Measurements from ENCODE around the gene IL10. TPM values are rescaled to one million over a fixed set of nuclear protein-coding genes. Genes with fewer than 3 reads are reported as not detected.

IL10 gene
- total and polyA plus RNA-seq, 7 experiments from 2014 or later = 0.19 to 2.7 (median 0.69) TPM; not detected in 3

- DNase-seq (no peak), ATAC-seq (no peak)
- Mint-ChIP-seq H3K4me3 (no peak overlapping the region), H3K9me3 (no peaks in the 10 kb centered on the region), H3K27me3 (peaks cover 0 to 40% (median 0%) of the 10 kb centered on the region in 5 donors), H3K36me3 (no peaks in the 10 kb centered on the region), H3K4me1 (peaks cover 5 to 35% (median 23%) of the 10 kb centered on the region in 7 donors), H3K27ac (no peak overlapping the region)
- H3K27ac ChIP-seq (ENCODE audit: low read depth, low read length) = no peak overlapping the region
- intact Hi-C loops (cut with micrococcal nuclease) = no loop called here
- no peak overlapping the region for H3K4me3 ChIP-seq (ENCODE audit: low read length)
- H3K36me3 ChIP-seq (ENCODE audit: control insufficient read depth in 2 of 3, insufficient read depth in 3 of 3, low read length in 3 of 3) = no peaks in the 10 kb centered on the region
- H3K27me3 ChIP-seq (ENCODE audit: control insufficient read depth in 2 of 2, insufficient read depth in 2 of 2, low read length in 2 of 2) = no peaks in the 10 kb centered on the region
- peaks cover 13% of the 10 kb centered on the region in 2 donors for H3K4me1 ChIP-seq (ENCODE audit: control insufficient read depth in 2 of 2, insufficient read depth in 2 of 2, low read length in 2 of 2)
- no peaks in the 10 kb centered on the region for H3K9me3 ChIP-seq (ENCODE audit: control insufficient read depth in 2 of 3, low read length in 3 of 3)
- POLR2A ChIA-PET = interaction anchor here (1.2 kb wide), 1 partner anchor 14 kb away, joined by 4 read pairs; no protein-coding TSS in a partner anchor
- CTCF ChIA-PET = interaction anchor here (1.1 kb wide), 1 partner anchor 19 kb away, joined by 3 read pairs; no protein-coding TSS in a partner anchor
Observed at GRCh38 chr1:206778031-206778430, 5.7 kb upstream of the IL10 start.

- H3K4me3 ChIP-seq (ENCODE audit: low read length) = no peak overlapping the region
- Mint-ChIP-seq H3K4me1 (peaks cover 20 to 38% (median 32%) of the 10 kb centered on the region in 7 donors), H3K9me3 (no peaks in the 10 kb centered on the region), H3K27me3 (peaks cover 0 to 54% (median 0%) of the 10 kb centered on the region in 5 donors), H3K27ac (no peak overlapping the region), H3K36me3 (no peaks in the 10 kb centered on the region), H3K4me3 (no peak overlapping the region)
- ChIA-PET CTCF (interaction anchor here (1.1 kb wide), 1 partner anchor 42 kb away, joined by 3 read pairs; no protein-coding TSS in a partner anchor), POLR2A (interaction anchor here (0.8 to 1.2 kb wide), 2 partner anchors 8 to 16 kb away, joined by 3 to 4 read pairs; no protein-coding TSS in a partner anchor)
- no peaks in the 10 kb centered on the region for H3K27me3 ChIP-seq (ENCODE audit: control insufficient read depth in 2 of 2, insufficient read depth in 2 of 2, low read length in 2 of 2)
- intact Hi-C loops (cut with micrococcal nuclease) = no loop called here
- DNase-seq = no peak
- H3K36me3 ChIP-seq (ENCODE audit: control insufficient read depth in 2 of 3, insufficient read depth in 3 of 3, low read length in 3 of 3) = no peaks in the 10 kb centered on the region
- peaks cover 20 to 22% of the 10 kb centered on the region in 2 donors for H3K4me1 ChIP-seq (ENCODE audit: control insufficient read depth in 2 of 2, insufficient read depth in 2 of 2, low read length in 2 of 2)
- H3K27ac ChIP-seq (ENCODE audit: low read depth, low read length) = no peak overlapping the region
- no peak for ATAC-seq
- H3K9me3 ChIP-seq (ENCODE audit: control insufficient read depth in 2 of 3, low read length in 3 of 3) = no peaks in the 10 kb centered on the region
Observed at GRCh38 chr1:206776229-206776628, 3.9 kb upstream of the IL10 start.

GRCh38 chr1:206774093-206774492 is 1.8 kb upstream of the IL10 start:
- Mint-ChIP-seq H3K27me3 (peaks cover 0 to 65% (median 0%) of the 10 kb centered on the region in 5 donors), H3K27ac (peak overlapping the region in 3 of 9 donors; percentile 21 to 41 (median 24)), H3K4me1 (peaks cover 42 to 59% (median 50%) of the 10 kb centered on the region in 7 donors), H3K9me3 (no peaks in the 10 kb centered on the region), H3K36me3 (no peaks in the 10 kb centered on the region), H3K4me3 (no peak overlapping the region)
- H3K4me3 ChIP-seq (ENCODE audit: low read length) = no peak overlapping the region
- H3K27me3 ChIP-seq (ENCODE audit: control insufficient read depth in 2 of 2, insufficient read depth in 2 of 2, low read length in 2 of 2) = no peaks in the 10 kb centered on the region
- POLR2A ChIA-PET = interaction anchor here (0.5 to 11.7 kb wide), 4 partner anchors 10 to 52 kb away, joined by 3 to 103 read pairs (median 40); no protein-coding TSS in a partner anchor
- intact Hi-C loops (cut with micrococcal nuclease) = no loop called here
- ATAC-seq (no peak), DNase-seq (no peak)
- peaks cover 41 to 43% of the 10 kb centered on the region in 2 donors for H3K4me1 ChIP-seq (ENCODE audit: control insufficient read depth in 2 of 2, insufficient read depth in 2 of 2, low read length in 2 of 2)
- H3K27ac ChIP-seq (ENCODE audit: low read depth, low read length) = no peak overlapping the region
- CTCF ChIA-PET = interaction anchor here (1.6 kb wide), 2 partner anchors 12 to 160 kb away, joined by 3 read pairs; no protein-coding TSS in a partner anchor
- no peaks in the 10 kb centered on the region for H3K9me3 ChIP-seq (ENCODE audit: control insufficient read depth in 2 of 3, low read length in 3 of 3)
- no peaks in the 10 kb centered on the region for H3K36me3 ChIP-seq (ENCODE audit: control insufficient read depth in 2 of 3, insufficient read depth in 3 of 3, low read length in 3 of 3)

- ChIA-PET CTCF (interaction anchor here (1.6 to 3.0 kb wide), 5 partner anchors 12 to 45 kb away, joined by 6 to 14 read pairs (median 9); no protein-coding TSS in a partner anchor), POLR2A (interaction anchor here (0.6 to 11.7 kb wide), 6 partner anchors 13 to 36 kb away, joined by 3 to 103 read pairs (median 12); no protein-coding TSS in a partner anchor)
- H3K4me1 Mint-ChIP-seq = peaks cover 56 to 85% (median 70%) of the 10 kb centered on the region in 7 donors
- peak overlapping the region; percentile 12 to 79 (median 52) for H3K4me3 Mint-ChIP-seq
- no peaks in the 10 kb centered on the region for H3K36me3 ChIP-seq (ENCODE audit: control insufficient read depth in 2 of 3, insufficient read depth in 3 of 3, low read length in 3 of 3)
- intact Hi-C loops (cut with micrococcal nuclease) = loop anchor here in 1 of 2 donors (1.0 to 2.0 kb wide), 2 partner anchors 13 to 15 kb away; no protein-coding TSS in a partner anchor
- H3K36me3 Mint-ChIP-seq = no peaks in the 10 kb centered on the region
- no peak overlapping the region for H3K27ac ChIP-seq (ENCODE audit: low read depth, low read length)
- ATAC-seq (no peak), DNase-seq (peak in 1 of 9 donors; percentile 14)
- no peaks in the 10 kb centered on the region for H3K9me3 ChIP-seq (ENCODE audit: control insufficient read depth in 2 of 3, low read length in 3 of 3)
- H3K27ac Mint-ChIP-seq = peak overlapping the region in 6 of 9 donors; percentile 35 to 88 (median 40)
- H3K27me3 Mint-ChIP-seq = peaks cover 0 to 61% (median 0%) of the 10 kb centered on the region in 5 donors
- H3K4me1 ChIP-seq (ENCODE audit: control insufficient read depth in 2 of 2, insufficient read depth in 2 of 2, low read length in 2 of 2) = peaks cover 61 to 66% of the 10 kb centered on the region in 2 donors
- H3K27me3 ChIP-seq (ENCODE audit: control insufficient read depth in 2 of 2, insufficient read depth in 2 of 2, low read length in 2 of 2) = no peaks in the 10 kb centered on the region
- no peaks in the 10 kb centered on the region for H3K9me3 Mint-ChIP-seq
- no peak overlapping the region for H3K4me3 ChIP-seq (ENCODE audit: low read length)
Observed at GRCh38 chr1:206771338-206771692, 979 bp downstream of the IL10 start.

GRCh38 chr1:206770531-206771337 is 1.6 kb downstream of the IL10 start, which contains the start of gene IL19:
IL19 (plus strand) TSS chr1:206770773; CDS start chr1:206836663, 65,890 bp downstream.
- Histone ChIP-seq H3K4me1 (ENCODE audit: control insufficient read depth in 2 of 2, insufficient read depth in 2 of 2, low read length in 2 of 2) (peaks cover 67 to 72% of the 10 kb centered on the region in 2 donors), H3K27ac (ENCODE audit: low read depth, low read length) (no peak within 1 kb of the TSS), H3K9me3 (ENCODE audit: control insufficient read depth in 2 of 3, low read length in 3 of 3) (no peaks in the 10 kb centered on the region), H3K4me3 (ENCODE audit: low read length) (no peak within 1 kb of the TSS), H3K36me3 (ENCODE audit: control insufficient read depth in 2 of 3, insufficient read depth in 3 of 3, low read length in 3 of 3) (no peaks in the 10 kb centered on the region), H3K27me3 (ENCODE audit: control insufficient read depth in 2 of 2, insufficient read depth in 2 of 2, low read length in 2 of 2) (no peaks in the 10 kb centered on the region)
- no peak for DNase-seq
- ChIA-PET CTCF (interaction anchor here (0.7 to 3.0 kb wide), 7 partner anchors 12 to 38 kb away, joined by 3 to 14 read pairs (median 9); no protein-coding TSS in a partner anchor), POLR2A (interaction anchor here (0.6 to 11.7 kb wide), 7 partner anchors 12 to 125 kb away, joined by 3 to 103 read pairs (median 18); no protein-coding TSS in a partner anchor)
- H3K27ac Mint-ChIP-seq = peak within 1 kb of the TSS in 8 of 9 donors; percentile 35 to 88 (median 64)
- intact Hi-C loops (cut with micrococcal nuclease) = loop anchor here in 1 of 2 donors (1.0 to 2.0 kb wide), 2 partner anchors 14 kb away; no protein-coding TSS in a partner anchor
- peak within 1 kb of the TSS; percentile 36 to 80 (median 64) for H3K4me3 Mint-ChIP-seq
- peaks cover 0 to 58% (median 0%) of the 10 kb centered on the region in 5 donors for H3K27me3 Mint-ChIP-seq
- no peaks in the 10 kb centered on the region for H3K36me3 Mint-ChIP-seq
- H3K4me1 Mint-ChIP-seq = peaks cover 62 to 90% (median 76%) of the 10 kb centered on the region in 7 donors
- no peaks in the 10 kb centered on the region for H3K9me3 Mint-ChIP-seq
- ATAC-seq = peak; percentile 40

- Mint-ChIP-seq H3K27ac (peak overlapping the region in 7 of 9 donors; percentile 8 to 88 (median 35)), H3K9me3 (peaks cover 0 to 2% (median 0%) of the 10 kb centered on the region in 11 donors), H3K4me3 (peak overlapping the region; percentile 38 to 80 (median 56)), H3K36me3 (no peaks in the 10 kb centered on the region), H3K27me3 (peaks cover 0 to 49% (median 0%) of the 10 kb centered on the region in 5 donors), H3K4me1 (peaks cover 61 to 94% (median 83%) of the 10 kb centered on the region in 7 donors)
- Histone ChIP-seq H3K9me3 (ENCODE audit: control insufficient read depth in 2 of 3, low read length in 3 of 3) (no peaks in the 10 kb centered on the region), H3K27ac (ENCODE audit: low read depth, low read length) (no peak overlapping the region), H3K27me3 (ENCODE audit: control insufficient read depth in 2 of 2, insufficient read depth in 2 of 2, low read length in 2 of 2) (no peaks in the 10 kb centered on the region), H3K4me3 (ENCODE audit: low read length) (peak overlapping the region; percentile 2), H3K36me3 (ENCODE audit: control insufficient read depth in 2 of 3, insufficient read depth in 3 of 3, low read length in 3 of 3) (no peaks in the 10 kb centered on the region), H3K4me1 (ENCODE audit: control insufficient read depth in 2 of 2, insufficient read depth in 2 of 2, low read length in 2 of 2) (peaks cover 75 to 83% of the 10 kb centered on the region in 2 donors)
- DNase-seq = peak in 7 of 9 donors; percentile 18 to 63 (median 36)
- intact Hi-C loops (cut with micrococcal nuclease) = loop anchor here in 1 of 2 donors (1.0 kb wide), 1 partner anchor 15 kb away; no protein-coding TSS in a partner anchor
- CTCF ChIA-PET = interaction anchor here (1.0 to 3.0 kb wide), 6 partner anchors 10 to 213 kb away, joined by 3 to 13 read pairs (median 4); no protein-coding TSS in a partner anchor
- POLR2A ChIA-PET = interaction anchor here (1.0 to 11.7 kb wide), 9 partner anchors 11 to 140 kb away, joined by 3 to 103 read pairs (median 4); no protein-coding TSS in a partner anchor
- ATAC-seq = peak; percentile 48
Observed at GRCh38 chr1:206769304-206769731, 3.0 kb downstream of the IL10 start.

Measured in naive thymus-derived CD4-positive, alpha-beta T cell (primary cell).